ENCODE data around the gene SLC25A12.

GRCh38 chr2:171813729-171814128 lies 80.3 kb downstream of the SLC25A12 start:
- no peak for TF ChIP-seq POLR2A (IDR thresholded peaks at IDR 0.05)
- no peak for TF ChIP-seq CTCF (IDR thresholded peaks at IDR 0.05)

All from ovary (tissue), 3 donors.